GM18861 (cell line): ENCODE results near the gene LY6G6C.
A peak's percentile ranks its signal among the peaks of the same experiment; 100 is the strongest.
"Not testable (repeated sequence)": the region's sequence is repeated elsewhere in the genome, so short reads cannot be mapped to it uniquely, and the experiment has no call there.

Experiments
- ATAC-seq: cut with Tn5 transposase; IDR thresholded peaks from one replicate; pipeline ENCODE4 v1.9.1; 2021; ENCODE audit not compliant: unreplicated experiment

Gene LY6G6C

GRCh38 chr6:31709157-31709556 lies 12.4 kb downstream of the LY6G6C start:
- ATAC-seq = not testable (repeated sequence)

- no peak for ATAC-seq
Observed at GRCh38 chr6:31708224-31708623, 13.3 kb downstream of the LY6G6C start.

- ATAC-seq = no peak
Observed at GRCh38 chr6:31707701-31708100, 13.8 kb downstream of the LY6G6C start.

GRCh38 chr6:31706599-31706998 lies 14.9 kb downstream of the LY6G6C start, which contains the start of gene LY6G6F:
LY6G6F (plus strand) TSS chr6:31706866; CDS start chr6:31706907, 41 bp downstream.
- ATAC-seq = no peak

GRCh38 chr6:31705931-31706330 lies 15.6 kb downstream of the LY6G6C start:
- ATAC-seq = no peak

- peak; percentile 84 for ATAC-seq
Observed at GRCh38 chr6:31702819-31703716, 18.5 kb downstream of the LY6G6C start, which contains the start of gene ABHD16A. ABHD16A (minus strand) TSS chr6:31703324; CDS start chr6:31703281, 43 bp downstream.

- ATAC-seq = no peak
Observed at GRCh38 chr6:31702405-31702818, 19.1 kb downstream of the LY6G6C start.

- no peak for ATAC-seq
Observed at GRCh38 chr6:31701666-31702404, 19.7 kb downstream of the LY6G6C start.

GRCh38 chr6:31700740-31701401 lies 20.7 kb downstream of the LY6G6C start:
- no peak for ATAC-seq

- ATAC-seq = no peak
Observed at GRCh38 chr6:31697555-31697954, 24.0 kb downstream of the LY6G6C start.

- no peak for ATAC-seq
Observed at GRCh38 chr6:31693535-31693934, 28.0 kb downstream of the LY6G6C start.

- ATAC-seq = no peak
Observed at GRCh38 chr6:31692886-31693285, 28.7 kb downstream of the LY6G6C start.

GRCh38 chr6:31692353-31692752 lies 29.2 kb downstream of the LY6G6C start:
- no peak for ATAC-seq

GRCh38 chr6:31691564-31692108 lies 29.9 kb downstream of the LY6G6C start:
- ATAC-seq = no peak

- ATAC-seq = no peak
Observed at GRCh38 chr6:31691078-31691463, 30.5 kb downstream of the LY6G6C start.

- no peak for ATAC-seq
Observed at GRCh38 chr6:31690231-31691077, 31.1 kb downstream of the LY6G6C start.

- ATAC-seq = no peak
Observed at GRCh38 chr6:31689249-31690110, 32.1 kb downstream of the LY6G6C start.

GRCh38 chr6:31687860-31688693 lies 33.5 kb downstream of the LY6G6C start:
- ATAC-seq = no peak
